Measurements from ENCODE around the gene HOXB9. TPM values are rescaled to one million over a fixed set of nuclear protein-coding genes. Genes with fewer than 3 reads are reported as not detected.

The HOXB9 gene
- total RNA-seq, 1 experiment from 2014 or later, result 0.24 TPM

GRCh38 chr17:48613862-48614694, 12.1 kb downstream of the HOXB9 start:
- ChIA-PET POLR2A (no interaction called here), CTCF (interaction anchor here (0.6 to 1.4 kb wide), 9 partner anchors 8 to 589 kb away, joined by 3 to 6 read pairs (median 4); no protein-coding TSS in a partner anchor)
- no peak for TF ChIP-seq JAZF1 (CRISPR knock-in tag; IDR thresholded peaks at IDR 0.05)
- TF ChIP-seq HMGXB4 (CRISPR knock-in tag; IDR thresholded peaks at IDR 0.05), result no peak
- TF ChIP-seq CREM (CRISPR knock-in tag; IDR thresholded peaks at IDR 0.05), result no peak
- ATAC-seq (no peak), DNase-seq (ENCODE audit: low spot score) (no peak)
- peaks cover 38% of the 10 kb centered on the region for H3K4me1 Mint-ChIP-seq
- H3K9me3 Mint-ChIP-seq, result no peaks in the 10 kb centered on the region
- H3K27me3 Mint-ChIP-seq (ENCODE audit: low read depth), result peaks cover 100% of the 10 kb centered on the region; the same call in 1 of the 2 replicates
- no peak overlapping the region for H3K27ac Mint-ChIP-seq
- no peaks in the 10 kb centered on the region for H3K36me3 Mint-ChIP-seq
- no peak overlapping the region; the same call in 1 of the 2 replicates for H3K4me3 Mint-ChIP-seq

- H3K27me3 Mint-ChIP-seq (ENCODE audit: low read depth), result peaks cover 100% of the 10 kb centered on the region; the same call in 1 of the 2 replicates
- no peak overlapping the region for H3K27ac Mint-ChIP-seq
- no peaks in the 10 kb centered on the region for H3K9me3 Mint-ChIP-seq
- TF ChIP-seq CREM (CRISPR knock-in tag; IDR thresholded peaks at IDR 0.05), result no peak
- ChIA-PET CTCF (interaction anchor here (0.6 to 1.4 kb wide), 12 partner anchors 9 to 587 kb away, joined by 3 to 7 read pairs (median 4); partner anchors contain the start of genes HOXB5 and HOXB6), POLR2A (no interaction called here)
- peak overlapping the region; percentile 45 for H3K4me3 Mint-ChIP-seq
- no peaks in the 10 kb centered on the region for H3K36me3 Mint-ChIP-seq
- peaks cover 29% of the 10 kb centered on the region for H3K4me1 Mint-ChIP-seq
- DNase-seq (ENCODE audit: low spot score), result no peak
- ATAC-seq, result peak; percentile 2; the same call in 1 of the 2 replicates
Measured at GRCh38 chr17:48612854-48613691, 13.1 kb downstream of the HOXB9 start.

- ATAC-seq, result no peak
- ChIA-PET CTCF (interaction anchor here (0.6 to 1.4 kb wide), 12 partner anchors 8 to 586 kb away, joined by 3 to 7 read pairs (median 4); partner anchors contain the start of genes HOXB5 and HOXB6), POLR2A (no interaction called here)
- Mint-ChIP-seq H3K27ac (no peak overlapping the region), H3K27me3 (ENCODE audit: low read depth) (peaks cover 100% of the 10 kb centered on the region; the same call in 1 of the 2 replicates), H3K4me3 (peak overlapping the region; percentile 21; the same call in 1 of the 2 replicates), H3K9me3 (no peaks in the 10 kb centered on the region), H3K36me3 (0 out of 2 replicates have a peak, but pooled peaks cover 2% of the 10 kb centered on the region), H3K4me1 (peaks cover 29% of the 10 kb centered on the region)
- TF ChIP-seq ERG (CRISPR knock-in tag; IDR thresholded peaks at IDR 0.05) (no peak), USF1 (CRISPR knock-in tag; IDR thresholded peaks at IDR 0.05) (no peak), ZNF121 (CRISPR knock-in tag; IDR thresholded peaks at IDR 0.05) (no peak), ZNF219 (CRISPR knock-in tag; IDR thresholded peaks at IDR 0.05; ENCODE audit: borderline replicate concordance) (no peak), ZSCAN18 (CRISPR knock-in tag; IDR thresholded peaks at IDR 0.05) (no peak), FOXK1 (CRISPR knock-in tag; IDR thresholded peaks at IDR 0.05) (no peak), ZNF423 (CRISPR knock-in tag; IDR thresholded peaks at IDR 0.05) (no peak), KAT7 (CRISPR knock-in tag; IDR thresholded peaks at IDR 0.05; ENCODE audit: borderline replicate concordance) (no peak), ZNF671 (CRISPR knock-in tag; IDR thresholded peaks at IDR 0.05) (no peak), E2F1 (CRISPR knock-in tag; IDR thresholded peaks at IDR 0.05) (no peak), ESRRA (CRISPR knock-in tag; IDR thresholded peaks at IDR 0.05; ENCODE audit: borderline replicate concordance) (no peak), E2F5 (CRISPR knock-in tag; IDR thresholded peaks at IDR 0.05) (no peak), MYBL2 (CRISPR knock-in tag; IDR thresholded peaks at IDR 0.05) (no peak), MXD4 (CRISPR knock-in tag; IDR thresholded peaks at IDR 0.05; ENCODE audit: borderline replicate concordance) (no peak), ZBTB21 (CRISPR knock-in tag; IDR thresholded peaks at IDR 0.05; ENCODE audit: borderline replicate concordance) (no peak), JUN (CRISPR knock-in tag; IDR thresholded peaks at IDR 0.05) (no peak)
- DNase-seq (ENCODE audit: low spot score), result no peak
Measured at GRCh38 chr17:48612456-48612853, 13.7 kb downstream of the HOXB9 start.

All from WTC11 (cell line).